ENCODE data around the gene DYNC1LI1.
A peak's percentile ranks its signal among the peaks of the same experiment; 100 is the strongest.
"Not testable (repeated sequence)": the region's sequence is repeated elsewhere in the genome, so short reads cannot be mapped to it uniquely, and the experiment has no call there.

The DYNC1LI1 gene

GRCh38 chr3:32578669-32579068 lies 8.0 kb upstream of the DYNC1LI1 start:
- DNase-seq: not testable (repeated sequence)

- no peak for DNase-seq
These were observed 7.2 kb upstream of the DYNC1LI1 start for GRCh38 chr3:32577581-32578556.

GRCh38 chr3:32577174-32577573 lies 6.5 kb upstream of the DYNC1LI1 start:
- no peak for DNase-seq

GRCh38 chr3:32575451-32576113 lies 4.9 kb upstream of the DYNC1LI1 start:
- no peak for DNase-seq

- DNase-seq: no peak
These were observed 481 bp upstream of the DYNC1LI1 start for GRCh38 chr3:32571192-32571485.

GRCh38 chr3:32569540-32570420 lies 878 bp downstream of the DYNC1LI1 start:
- peak in 2 of 4 experiments; percentile 15 to 21 for DNase-seq

- DNase-seq: no peak
These were observed 1.7 kb downstream of the DYNC1LI1 start for GRCh38 chr3:32568953-32569352.

GRCh38 chr3:32564195-32564594 lies 6.5 kb downstream of the DYNC1LI1 start:
- DNase-seq: no peak

GRCh38 chr3:32562640-32563039 lies 8.0 kb downstream of the DYNC1LI1 start:
- no peak for DNase-seq

- no peak for DNase-seq
These were observed 12.9 kb downstream of the DYNC1LI1 start for GRCh38 chr3:32557640-32558352.

GRCh38 chr3:32556332-32556731 lies 14.3 kb downstream of the DYNC1LI1 start:
- DNase-seq: no peak

GRCh38 chr3:32553973-32554372 lies 16.7 kb downstream of the DYNC1LI1 start:
- DNase-seq: no peak

GRCh38 chr3:32553459-32553858 lies 17.2 kb downstream of the DYNC1LI1 start:
- DNase-seq: no peak

GRCh38 chr3:32552013-32552412 lies 18.6 kb downstream of the DYNC1LI1 start:
- DNase-seq: no peak

- no peak for DNase-seq
These were observed 19.2 kb downstream of the DYNC1LI1 start for GRCh38 chr3:32551496-32551895.

- no peak for DNase-seq
These were observed 19.6 kb downstream of the DYNC1LI1 start for GRCh38 chr3:32551087-32551486.

- no peak for DNase-seq
These were observed 25.4 kb downstream of the DYNC1LI1 start for GRCh38 chr3:32545305-32545704.

- no peak for DNase-seq
These were observed 25.8 kb downstream of the DYNC1LI1 start for GRCh38 chr3:32544894-32545293.

- DNase-seq: no peak
These were observed 27.9 kb downstream of the DYNC1LI1 start for GRCh38 chr3:32542807-32543206.

GRCh38 chr3:32540899-32541298 lies 29.8 kb downstream of the DYNC1LI1 start:
- no peak for DNase-seq

GRCh38 chr3:32532434-32532833 lies 38.2 kb downstream of the DYNC1LI1 start:
- no peak for DNase-seq

- DNase-seq: no peak
These were observed 39.5 kb downstream of the DYNC1LI1 start for GRCh38 chr3:32531010-32531647.

Data from activated CD4-positive, CD25-positive, alpha-beta regulatory T cell (primary cell).